Glutamatergic neuron (in vitro differentiated cells): ENCODE data around the gene OR51D1. TPM values are rescaled to one million over a fixed set of nuclear protein-coding genes. Genes with fewer than 3 reads are reported as not detected.

Experiments
- DNase-seq: peaks from one replicate; pipeline ENCODE4 v3.0.0; 2022
- H3K27ac Mint-ChIP-seq: one replicate; pipeline ENCODE4 v1.8.0; 2020; ENCODE audit warnings: mild to moderate bottlenecking, mixed read lengths, inconsistent platforms; ENCODE audit not compliant: unreplicated experiment
- H3K27me3 Mint-ChIP-seq: one replicate; pipeline ENCODE4 v1.8.0; 2020; ENCODE audit warnings: mild to moderate bottlenecking, moderate library complexity, mixed read lengths, inconsistent platforms; ENCODE audit not compliant: unreplicated experiment
- H3K36me3 Mint-ChIP-seq: one replicate; pipeline ENCODE4 v1.8.0; 2020; ENCODE audit warnings: mild to moderate bottlenecking, mixed read lengths, inconsistent platforms; ENCODE audit not compliant: unreplicated experiment
- H3K4me1 Mint-ChIP-seq: one replicate; pipeline ENCODE4 v1.8.0; 2020; ENCODE audit warnings: mild to moderate bottlenecking, low read depth, mixed read lengths, inconsistent platforms; ENCODE audit not compliant: unreplicated experiment
- H3K4me3 Mint-ChIP-seq: one replicate; pipeline ENCODE4 v1.8.0; 2020; ENCODE audit warnings: mild to moderate bottlenecking, mixed read lengths, inconsistent platforms; ENCODE audit not compliant: unreplicated experiment
- H3K9me3 Mint-ChIP-seq: one replicate; pipeline ENCODE4 v1.8.0; 2020; ENCODE audit warnings: mild to moderate bottlenecking, moderate library complexity, mixed read lengths, inconsistent platforms; ENCODE audit not compliant: unreplicated experiment
- total RNA-seq: library from RNA; stranded (reverse); fragmentation: NEBNext Ultra II Directional; extraction: Animal tissue kit (Norgen Biotek cat#: 25700); gene quantifications from one replicate; pipeline ENCODE4 v1.2.1, GENCODE V29; 2021; ENCODE audit not compliant: unreplicated experiment
- TF ChIP-seq, protein P1 (sequence below): fragments of 200-600 bp; sonication (generic); IDR thresholded peaks from one replicate; pipeline ENCODE4 v1.5.0; 2021; ENCODE audit not compliant: partially characterized antibody, unreplicated experiment

The OR51D1 gene
- total RNA-seq, 1 donor from 2014 or later, result not detected

- H3K4me3 Mint-ChIP-seq, result no peak overlapping the region
- H3K36me3 Mint-ChIP-seq, result no peaks in the 10 kb centered on the region
- no peak overlapping the region for H3K27ac Mint-ChIP-seq
- no peaks in the 10 kb centered on the region for H3K27me3 Mint-ChIP-seq
- no peaks in the 10 kb centered on the region for H3K4me1 Mint-ChIP-seq
- no peak for DNase-seq
- TF ChIP-seq, protein P1, sequence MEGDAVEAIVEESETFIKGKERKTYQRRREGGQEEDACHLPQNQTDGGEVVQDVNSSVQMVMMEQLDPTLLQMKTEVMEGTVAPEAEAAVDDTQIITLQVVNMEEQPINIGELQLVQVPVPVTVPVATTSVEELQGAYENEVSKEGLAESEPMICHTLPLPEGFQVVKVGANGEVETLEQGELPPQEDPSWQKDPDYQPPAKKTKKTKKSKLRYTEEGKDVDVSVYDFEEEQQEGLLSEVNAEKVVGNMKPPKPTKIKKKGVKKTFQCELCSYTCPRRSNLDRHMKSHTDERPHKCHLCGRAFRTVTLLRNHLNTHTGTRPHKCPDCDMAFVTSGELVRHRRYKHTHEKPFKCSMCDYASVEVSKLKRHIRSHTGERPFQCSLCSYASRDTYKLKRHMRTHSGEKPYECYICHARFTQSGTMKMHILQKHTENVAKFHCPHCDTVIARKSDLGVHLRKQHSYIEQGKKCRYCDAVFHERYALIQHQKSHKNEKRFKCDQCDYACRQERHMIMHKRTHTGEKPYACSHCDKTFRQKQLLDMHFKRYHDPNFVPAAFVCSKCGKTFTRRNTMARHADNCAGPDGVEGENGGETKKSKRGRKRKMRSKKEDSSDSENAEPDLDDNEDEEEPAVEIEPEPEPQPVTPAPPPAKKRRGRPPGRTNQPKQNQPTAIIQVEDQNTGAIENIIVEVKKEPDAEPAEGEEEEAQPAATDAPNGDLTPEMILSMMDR, result no peak
- H3K9me3 Mint-ChIP-seq, result peaks cover 1% of the 10 kb centered on the region
Observed at GRCh38 chr11:4606231-4607015, 30.9 kb upstream of the OR51D1 start.

DNA sequence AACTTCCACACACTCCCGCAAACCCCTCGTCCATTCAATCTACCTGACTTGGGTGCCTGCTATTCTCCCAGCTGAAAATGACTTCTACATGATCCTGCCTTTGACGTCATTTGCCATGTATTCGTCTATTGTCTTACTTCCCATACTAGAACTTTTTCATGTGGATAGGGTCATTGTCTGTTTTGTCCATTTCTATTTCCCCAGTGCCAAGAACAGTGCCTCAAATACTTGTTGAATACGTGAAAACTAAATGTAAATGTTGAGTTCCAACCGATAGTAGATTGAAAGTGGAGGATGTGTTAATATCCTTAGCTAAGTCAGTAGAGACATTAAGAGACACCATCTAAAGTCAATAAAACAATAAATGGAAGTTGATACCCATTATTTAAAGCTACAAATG lies 30.2 kb upstream of the OR51D1 start:
- no peaks in the 10 kb centered on the region for H3K36me3 Mint-ChIP-seq
- no peaks in the 10 kb centered on the region for H3K27me3 Mint-ChIP-seq
- no peak for DNase-seq
- peaks cover 1% of the 10 kb centered on the region for H3K9me3 Mint-ChIP-seq
- H3K4me3 Mint-ChIP-seq, result peak overlapping the region; percentile 94
- TF ChIP-seq, protein P1, result no peak
- no peak overlapping the region for H3K27ac Mint-ChIP-seq
- H3K4me1 Mint-ChIP-seq, result no peaks in the 10 kb centered on the region

DNA sequence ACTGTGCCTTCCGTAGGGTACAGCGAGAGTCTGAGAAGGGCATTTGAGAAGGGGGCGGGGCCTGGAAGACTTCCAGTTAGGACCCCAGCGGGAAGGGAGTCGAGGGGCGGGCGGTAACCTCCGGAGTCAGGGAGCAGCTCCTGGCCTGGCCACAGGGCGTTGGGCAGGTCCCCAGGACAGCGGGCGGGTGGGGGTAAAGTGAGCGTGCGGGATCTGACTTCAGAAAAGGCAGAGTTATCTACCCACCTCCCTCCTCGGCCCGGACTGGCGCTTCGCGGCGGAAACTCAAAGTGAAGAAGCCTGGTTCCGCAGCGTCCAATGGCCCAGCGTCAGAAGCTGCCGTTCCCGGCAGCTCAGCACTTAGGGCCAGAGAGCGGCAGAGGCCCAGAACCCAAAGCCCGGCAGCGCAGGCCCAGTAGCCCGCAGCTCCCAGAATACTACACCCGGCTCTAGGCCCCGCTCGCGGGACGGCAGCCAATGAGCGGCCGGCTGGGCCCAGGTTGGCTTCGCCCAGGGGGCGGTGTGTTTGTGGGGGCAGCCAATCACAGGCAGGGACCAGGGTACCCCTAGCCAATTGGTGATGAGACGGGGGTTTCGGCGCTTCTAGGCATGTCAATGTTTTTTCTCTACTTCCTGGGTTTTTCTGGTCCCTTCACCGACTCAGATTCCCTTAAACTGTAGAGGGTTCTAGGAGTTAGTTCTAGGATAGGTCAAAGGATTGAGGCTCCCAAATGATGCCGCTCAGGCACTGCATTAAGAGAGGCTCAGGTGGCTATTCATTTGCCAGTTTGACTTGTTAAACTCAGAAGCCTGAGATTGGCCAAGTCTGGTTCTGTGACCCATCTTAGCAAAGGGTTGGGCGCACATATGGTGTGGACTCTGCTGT lies 29.3 kb upstream of the OR51D1 start, which contains the start of gene TRIM68:
TRIM68 (minus strand) TSS at position 451 of the 886 bp plus-strand sequence. CDS start 2,727 bp downstream, outside the sequence.
- Mint-ChIP-seq H3K27me3 (no peaks in the 10 kb centered on the region), H3K9me3 (peaks cover 1% of the 10 kb centered on the region), H3K36me3 (no peaks in the 10 kb centered on the region), H3K4me1 (no peaks in the 10 kb centered on the region), H3K4me3 (peak within 1 kb of the TSS; percentile 94), H3K27ac (peak within 1 kb of the TSS; percentile 41)
- peak; percentile 96 for DNase-seq
- TF ChIP-seq, protein P1, result no peak

- no peak overlapping the region for H3K4me3 Mint-ChIP-seq
- no peaks in the 10 kb centered on the region for H3K36me3 Mint-ChIP-seq
- no peaks in the 10 kb centered on the region for H3K27me3 Mint-ChIP-seq
- DNase-seq, result no peak
- TF ChIP-seq, protein P1, result no peak
- H3K4me1 Mint-ChIP-seq, result no peaks in the 10 kb centered on the region
- H3K9me3 Mint-ChIP-seq, result peaks cover 1% of the 10 kb centered on the region
- no peak overlapping the region for H3K27ac Mint-ChIP-seq
Observed at GRCh38 chr11:4610258-4610935, 26.9 kb upstream of the OR51D1 start.
